RCC 7860 (cell line): Measurements from ENCODE around the gene EFCAB11.
A peak's percentile ranks its signal among the peaks of the same experiment; 100 is the strongest.

Experiments
- DNase-seq: peaks from one replicate; pipeline ENCODE4 v3.0.0-alpha.2; 2015; ENCODE audit warnings: low spot score
- FAIRE-seq: peaks from 2 replicates; lab custom pipeline; 2012; peaks lifted over from hg19 to GRCh38; lab: Jason Lieb, UNC

EFCAB11 gene

GRCh38 chr14:89779707-89780106 lies 174.8 kb downstream of the EFCAB11 start:
- FAIRE-seq = no peak
- DNase-seq = no peak

GRCh38 chr14:89775946-89776345 lies 178.6 kb downstream of the EFCAB11 start:
- DNase-seq (no peak), FAIRE-seq (no peak)

- FAIRE-seq (no peak), DNase-seq (no peak)
Observed at GRCh38 chr14:89775151-89775550, 179.4 kb downstream of the EFCAB11 start.

GRCh38 chr14:89773644-89774316 lies 180.8 kb downstream of the EFCAB11 start:
- no peak for FAIRE-seq
- DNase-seq = peak; percentile 22

- no peak for DNase-seq
Observed at GRCh38 chr14:89773151-89773550, 181.4 kb downstream of the EFCAB11 start.

GRCh38 chr14:89771251-89771650 lies 183.3 kb downstream of the EFCAB11 start:
- FAIRE-seq (no peak), DNase-seq (no peak)

More at GRCh38 chr14:89773151-89773550, 181.4 kb downstream of the EFCAB11 start:
- FAIRE-seq = no peak

GRCh38 chr14:89767861-89768268 lies 186.7 kb downstream of the EFCAB11 start:
- FAIRE-seq (no peak), DNase-seq (peak; percentile 31)

- DNase-seq = no peak
- no peak for FAIRE-seq
Observed at GRCh38 chr14:89767131-89767530, 187.4 kb downstream of the EFCAB11 start.

- DNase-seq (no peak), FAIRE-seq (no peak)
Observed at GRCh38 chr14:89765346-89765745, 189.2 kb downstream of the EFCAB11 start.

- FAIRE-seq = no peak
Observed at GRCh38 chr14:89760086-89760485, 194.4 kb downstream of the EFCAB11 start.

GRCh38 chr14:89757313-89757939 lies 197.1 kb downstream of the EFCAB11 start:
- FAIRE-seq = no peak
- no peak for DNase-seq

More at GRCh38 chr14:89760086-89760485, 194.4 kb downstream of the EFCAB11 start:
- no peak for DNase-seq

- DNase-seq (no peak), FAIRE-seq (no peak)
Observed at GRCh38 chr14:89755816-89756215, 198.7 kb downstream of the EFCAB11 start.

- DNase-seq = no peak
- no peak for FAIRE-seq
Observed at GRCh38 chr14:89753828-89754412, 200.6 kb downstream of the EFCAB11 start.

- no peak for DNase-seq
- FAIRE-seq = no peak
Observed at GRCh38 chr14:89750908-89751392, 203.6 kb downstream of the EFCAB11 start.

GRCh38 chr14:89750281-89750755 lies 204.2 kb downstream of the EFCAB11 start:
- FAIRE-seq (no peak), DNase-seq (no peak)

GRCh38 chr14:89748004-89748403 lies 206.5 kb downstream of the EFCAB11 start:
- DNase-seq = no peak
- no peak for FAIRE-seq

- FAIRE-seq (no peak), DNase-seq (no peak)
Observed at GRCh38 chr14:89747126-89747525, 207.4 kb downstream of the EFCAB11 start.

GRCh38 chr14:89746654-89747053 lies 207.9 kb downstream of the EFCAB11 start:
- no peak for FAIRE-seq
- DNase-seq = no peak

- FAIRE-seq (no peak), DNase-seq (no peak)
Observed at GRCh38 chr14:89746135-89746534, 208.4 kb downstream of the EFCAB11 start.
